G401.6 (cell line): Measurements from ENCODE around the gene ATL1.
A peak's percentile ranks its signal among the peaks of the same experiment; 100 is the strongest.
"Not testable (repeated sequence)": the region's sequence is repeated elsewhere in the genome, so short reads cannot be mapped to it uniquely, and the experiment has no call there.

Experiments
- FAIRE-seq: peaks from 2 replicates; lab custom pipeline; 2012; peaks lifted over from hg19 to GRCh38; lab: Jason Lieb, UNC

ATL1 gene

GRCh38 chr14:50658203-50658602 is 98.3 kb downstream of the ATL1 start:
- FAIRE-seq: no peak

DNA sequence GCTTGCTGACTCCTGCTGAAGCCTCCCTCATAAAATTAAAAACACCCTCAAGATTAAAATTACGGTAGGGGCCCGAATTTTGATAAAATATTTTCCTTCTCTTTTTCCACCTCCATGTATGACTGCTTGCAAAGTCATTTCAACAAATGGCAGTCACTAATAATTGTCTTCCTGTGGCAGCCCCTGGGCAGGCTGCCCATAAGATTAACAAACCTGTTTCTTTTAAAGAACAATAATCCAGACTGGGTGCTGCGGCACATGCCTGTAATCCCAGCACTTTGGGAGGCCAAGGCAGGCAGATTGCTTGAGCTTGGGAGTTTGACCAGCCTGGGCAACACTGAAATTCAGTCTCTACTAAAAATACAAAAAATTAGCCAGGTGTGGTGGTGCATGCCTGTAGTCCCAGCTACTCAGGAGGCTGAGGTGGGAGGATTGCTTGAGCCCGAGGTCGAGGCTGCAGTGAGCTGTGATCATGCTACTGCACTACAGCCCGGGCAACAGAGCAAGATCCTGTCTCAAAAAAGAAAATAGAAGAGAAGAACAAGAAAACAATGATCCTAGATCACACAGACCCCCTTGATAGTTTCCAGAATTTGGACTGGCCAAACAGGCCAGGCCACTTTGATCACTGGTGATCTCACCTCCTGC is 99.5 kb downstream of the ATL1 start:
- FAIRE-seq: no peak

DNA sequence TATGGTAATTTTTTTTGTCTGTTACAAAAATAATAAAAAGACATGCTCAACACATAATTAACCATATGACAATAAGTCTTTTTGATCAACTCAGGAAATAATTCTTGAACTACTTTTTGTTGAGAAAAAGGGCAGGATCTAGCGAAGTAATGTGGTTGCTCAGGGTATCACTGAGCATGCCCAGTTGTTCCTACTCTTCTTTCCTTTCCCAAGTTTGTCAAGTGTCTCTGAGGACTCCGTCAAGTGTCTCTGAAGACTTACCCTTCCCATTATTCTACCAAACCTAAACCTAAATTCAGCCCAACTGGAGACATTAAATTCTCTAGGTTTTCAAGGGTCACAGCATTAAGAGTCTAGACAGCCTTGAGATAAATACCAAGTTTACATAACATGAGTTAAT is 104.6 kb downstream of the ATL1 start:
- FAIRE-seq: not testable (repeated sequence)

- FAIRE-seq: not testable (repeated sequence)
Observed at GRCh38 chr14:50665300-50665699, 105.4 kb downstream of the ATL1 start.

- no peak for FAIRE-seq
Observed at GRCh38 chr14:50666772-50667683, 107.1 kb downstream of the ATL1 start.

GRCh38 chr14:50667684-50667995 is 107.7 kb downstream of the ATL1 start:
- no peak for FAIRE-seq

GRCh38 chr14:50667996-50668825 is 108.3 kb downstream of the ATL1 start, which contains the start of gene SAV1:
TSS of gene SAV1 (minus strand) at chr14:50668306. CDS start at chr14:50667967, 339 bp downstream.
- FAIRE-seq: peak; percentile 41

- FAIRE-seq: no peak
Observed at GRCh38 chr14:50668826-50669143, 108.8 kb downstream of the ATL1 start.

DNA sequence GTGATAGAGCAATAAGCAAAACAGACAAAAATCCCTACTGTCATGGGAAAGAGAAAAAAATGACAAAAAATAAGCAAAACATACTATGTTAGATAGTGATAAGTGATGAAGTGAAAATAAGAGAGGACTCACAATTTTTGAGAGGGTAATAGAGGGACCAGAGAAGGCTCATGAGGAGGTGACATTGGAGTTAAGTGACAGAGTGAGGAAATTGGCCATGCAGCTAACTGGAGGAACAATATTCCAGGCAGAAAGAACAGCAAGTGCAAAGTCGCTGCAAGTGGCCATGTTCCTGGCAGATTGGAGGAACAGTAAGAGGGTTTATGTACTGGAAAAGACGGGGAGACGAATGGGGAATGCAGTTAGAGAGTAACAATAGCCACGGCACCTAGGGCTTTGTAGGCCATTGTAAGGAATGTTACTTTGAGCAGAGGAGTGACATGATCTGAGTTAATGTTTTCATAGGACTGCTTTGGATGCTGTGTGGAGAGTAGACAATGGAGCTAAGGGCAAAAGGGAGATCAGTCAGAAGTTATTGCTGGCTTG is 109.6 kb downstream of the ATL1 start:
- no peak for FAIRE-seq

- FAIRE-seq: no peak
Observed at GRCh38 chr14:50670196-50670865, 110.4 kb downstream of the ATL1 start.

DNA sequence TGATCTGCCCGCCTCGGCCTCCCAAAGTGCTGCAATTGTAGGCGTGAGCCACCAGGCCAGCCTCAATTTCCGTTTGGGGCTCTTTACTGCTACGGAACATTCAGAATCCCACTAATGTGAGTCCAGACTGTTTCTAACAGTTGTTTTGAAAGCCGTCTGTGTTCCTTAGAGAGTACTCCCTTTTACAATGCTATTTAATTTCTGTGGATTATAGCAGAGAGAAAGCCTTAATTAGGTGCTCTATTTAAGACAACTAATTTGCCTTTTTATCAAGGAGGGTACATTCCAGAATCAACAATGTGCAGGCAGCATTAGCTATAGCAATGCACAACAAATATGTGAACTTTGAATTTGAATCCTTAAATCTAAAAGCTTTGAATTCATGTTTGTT is 110.9 kb downstream of the ATL1 start:
- no peak for FAIRE-seq

DNA sequence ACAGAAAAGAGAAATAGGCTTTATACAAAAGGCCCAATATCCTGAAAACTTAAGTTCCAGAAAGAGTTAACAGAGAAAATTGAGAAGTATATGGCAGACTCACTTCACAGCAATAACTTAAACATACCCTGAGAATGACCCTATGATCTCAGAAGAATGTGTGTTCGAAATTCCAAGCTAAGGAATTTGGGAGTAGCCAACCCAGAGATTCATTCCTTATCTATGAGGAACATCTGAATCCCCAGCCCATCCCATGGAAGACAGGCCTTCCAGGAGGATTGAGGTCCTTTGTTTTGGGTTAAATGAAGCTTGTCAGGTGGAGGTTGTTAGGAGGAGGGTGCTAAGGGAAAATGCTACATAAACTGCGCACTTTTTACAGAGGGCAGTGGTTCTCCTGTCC is 115.7 kb downstream of the ATL1 start:
- FAIRE-seq: no peak

GRCh38 chr14:50676814-50677516 is 117.0 kb downstream of the ATL1 start:
- no peak for FAIRE-seq

GRCh38 chr14:50677527-50678063 is 117.7 kb downstream of the ATL1 start:
- FAIRE-seq: no peak

- no peak for FAIRE-seq
Observed at GRCh38 chr14:50678163-50678562, 118.2 kb downstream of the ATL1 start.

DNA sequence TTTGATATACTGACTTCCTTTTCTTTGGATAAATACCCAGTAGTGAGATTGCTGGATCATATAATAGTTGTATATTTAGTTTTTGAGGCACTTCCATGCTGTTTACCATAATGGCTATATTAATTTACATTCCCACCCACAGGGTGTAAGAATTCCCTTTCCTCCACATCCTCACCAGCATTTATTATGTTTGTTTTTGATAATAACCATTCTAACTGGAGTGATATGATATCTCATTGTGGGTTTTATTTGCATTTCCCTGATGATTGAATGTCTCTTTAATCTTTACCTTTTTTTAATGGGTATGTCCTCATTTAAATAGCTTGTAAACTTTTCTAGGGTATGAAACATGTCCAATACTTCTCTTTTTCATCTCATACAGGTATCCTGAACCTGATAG is 119.7 kb downstream of the ATL1 start:
- no peak for FAIRE-seq
